ENCODE measurements around the gene TADA1.

The TADA1 gene

GRCh38 chr1:166811691-166812090, 64.4 kb downstream of the TADA1 start:
- TF ChIP-seq, protein P1, sequence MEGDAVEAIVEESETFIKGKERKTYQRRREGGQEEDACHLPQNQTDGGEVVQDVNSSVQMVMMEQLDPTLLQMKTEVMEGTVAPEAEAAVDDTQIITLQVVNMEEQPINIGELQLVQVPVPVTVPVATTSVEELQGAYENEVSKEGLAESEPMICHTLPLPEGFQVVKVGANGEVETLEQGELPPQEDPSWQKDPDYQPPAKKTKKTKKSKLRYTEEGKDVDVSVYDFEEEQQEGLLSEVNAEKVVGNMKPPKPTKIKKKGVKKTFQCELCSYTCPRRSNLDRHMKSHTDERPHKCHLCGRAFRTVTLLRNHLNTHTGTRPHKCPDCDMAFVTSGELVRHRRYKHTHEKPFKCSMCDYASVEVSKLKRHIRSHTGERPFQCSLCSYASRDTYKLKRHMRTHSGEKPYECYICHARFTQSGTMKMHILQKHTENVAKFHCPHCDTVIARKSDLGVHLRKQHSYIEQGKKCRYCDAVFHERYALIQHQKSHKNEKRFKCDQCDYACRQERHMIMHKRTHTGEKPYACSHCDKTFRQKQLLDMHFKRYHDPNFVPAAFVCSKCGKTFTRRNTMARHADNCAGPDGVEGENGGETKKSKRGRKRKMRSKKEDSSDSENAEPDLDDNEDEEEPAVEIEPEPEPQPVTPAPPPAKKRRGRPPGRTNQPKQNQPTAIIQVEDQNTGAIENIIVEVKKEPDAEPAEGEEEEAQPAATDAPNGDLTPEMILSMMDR (IDR thresholded peaks at IDR 0.05; ENCODE audit: insufficient read depth, low read depth, low read length, missing control alignments) = no peak
- no peak overlapping the region for H3K4me3 ChIP-seq (ENCODE audit: low read depth, low read length)
- DNase-seq (ENCODE audit: low read depth) = no peak

GRCh38 chr1:166808952-166809351, 67.1 kb downstream of the TADA1 start:
- H3K4me3 ChIP-seq (ENCODE audit: low read depth, low read length) = no peak overlapping the region
- DNase-seq (ENCODE audit: low read depth) = no peak
- TF ChIP-seq, protein P1 (IDR thresholded peaks at IDR 0.05; ENCODE audit: insufficient read depth, low read depth, low read length, missing control alignments) = no peak
